Esophagus squamous epithelium (tissue), 4 donors: ENCODE data around the gene BMPER.

Source experiments
- CTCF ChIP-seq, 6 experiments: fragments of 450-650 bp in 4 of 6; fragments of 200-600 bp in 2 of 6; sonication (generic) in 2 of 6; IDR thresholded peaks; one replicate each; pipeline ENCODE4 v1.5.1; 2016 to 2019; ENCODE audit warnings: antibody characterized with exemption in 6 of 6, mild to moderate bottlenecking in 4 of 6, moderate library complexity in 4 of 6
- POLR2A ChIP-seq, 4 donors: fragments of 450-650 bp; IDR thresholded peaks; one replicate each; pipeline ENCODE4 v1.6.1; 2017; ENCODE audit warnings: antibody characterized with exemption in 4 of 4, mild to moderate bottlenecking in 4 of 4, moderate library complexity in 3 of 4

DNA sequence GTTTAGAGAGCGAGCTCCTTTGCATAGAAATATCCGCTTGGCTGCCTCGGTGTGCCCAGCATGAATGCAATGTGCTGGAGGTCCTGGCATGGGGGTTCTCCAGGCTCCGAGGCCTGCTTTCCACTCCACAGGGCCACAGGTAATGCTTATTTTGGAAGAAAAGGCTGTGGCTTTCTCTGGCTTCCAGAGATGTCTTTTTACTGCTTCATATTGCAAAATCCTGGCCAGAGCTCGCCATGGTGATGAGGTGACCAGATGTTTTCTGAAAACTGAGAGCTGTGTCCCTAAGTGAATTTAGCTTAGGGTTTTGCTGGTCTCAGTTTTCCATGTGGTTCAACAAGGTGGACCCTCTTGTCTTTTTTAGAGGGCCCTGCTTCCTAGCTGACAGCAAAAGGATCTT, 65.2 kb downstream of the BMPER start:
- TF ChIP-seq CTCF (IDR thresholded peaks at IDR 0.05) (no peak), POLR2A (IDR thresholded peaks at IDR 0.05) (no peak)
